GM19351 (cell line): ENCODE data around the gene FOXP1.
"Not testable (repeated sequence)": the region's sequence is repeated elsewhere in the genome, so short reads cannot be mapped to it uniquely, and the experiment has no call there.

Experiments
- ATAC-seq: cut with Tn5 transposase; IDR thresholded peaks from one replicate; pipeline ENCODE4 v1.9.1; 2021; ENCODE audit warnings: mild to moderate bottlenecking, moderate library complexity; ENCODE audit not compliant: unreplicated experiment

Gene FOXP1

GRCh38 chr3:71536376-71536965 is 47.1 kb downstream of the FOXP1 start:
- ATAC-seq: no peak

GRCh38 chr3:71533588-71533987 is 49.9 kb downstream of the FOXP1 start:
- no peak for ATAC-seq

- ATAC-seq: no peak
Observed at GRCh38 chr3:71532639-71533395, 50.7 kb downstream of the FOXP1 start.

GRCh38 chr3:71530903-71531530 is 52.5 kb downstream of the FOXP1 start:
- ATAC-seq: no peak

GRCh38 chr3:71528816-71529215 is 54.7 kb downstream of the FOXP1 start:
- no peak for ATAC-seq

GRCh38 chr3:71526448-71526847 is 57.1 kb downstream of the FOXP1 start:
- ATAC-seq: not testable (repeated sequence)

- no peak for ATAC-seq
Observed at GRCh38 chr3:71525391-71525790, 58.1 kb downstream of the FOXP1 start.

- ATAC-seq: no peak
Observed at GRCh38 chr3:71524672-71525071, 58.9 kb downstream of the FOXP1 start.

- ATAC-seq: no peak
Observed at GRCh38 chr3:71523628-71524027, 59.9 kb downstream of the FOXP1 start.

GRCh38 chr3:71521940-71522876 is 61.3 kb downstream of the FOXP1 start:
- no peak for ATAC-seq

- no peak for ATAC-seq
Observed at GRCh38 chr3:71521021-71521352, 62.5 kb downstream of the FOXP1 start.

GRCh38 chr3:71520161-71521020 is 63.1 kb downstream of the FOXP1 start:
- ATAC-seq: no peak

- no peak for ATAC-seq
Observed at GRCh38 chr3:71518089-71518488, 65.4 kb downstream of the FOXP1 start.

GRCh38 chr3:71517271-71517791 is 66.2 kb downstream of the FOXP1 start:
- no peak for ATAC-seq

- no peak for ATAC-seq
Observed at GRCh38 chr3:71515636-71516365, 67.7 kb downstream of the FOXP1 start.

GRCh38 chr3:71514621-71515020 is 68.9 kb downstream of the FOXP1 start:
- ATAC-seq: no peak

GRCh38 chr3:71513515-71513914 is 70.0 kb downstream of the FOXP1 start:
- ATAC-seq: no peak

GRCh38 chr3:71513081-71513480 is 70.4 kb downstream of the FOXP1 start:
- ATAC-seq: no peak

- no peak for ATAC-seq
Observed at GRCh38 chr3:71512544-71512943, 71.0 kb downstream of the FOXP1 start.
